ENCODE measurements around the gene KAT2A.

The KAT2A gene

DNA sequence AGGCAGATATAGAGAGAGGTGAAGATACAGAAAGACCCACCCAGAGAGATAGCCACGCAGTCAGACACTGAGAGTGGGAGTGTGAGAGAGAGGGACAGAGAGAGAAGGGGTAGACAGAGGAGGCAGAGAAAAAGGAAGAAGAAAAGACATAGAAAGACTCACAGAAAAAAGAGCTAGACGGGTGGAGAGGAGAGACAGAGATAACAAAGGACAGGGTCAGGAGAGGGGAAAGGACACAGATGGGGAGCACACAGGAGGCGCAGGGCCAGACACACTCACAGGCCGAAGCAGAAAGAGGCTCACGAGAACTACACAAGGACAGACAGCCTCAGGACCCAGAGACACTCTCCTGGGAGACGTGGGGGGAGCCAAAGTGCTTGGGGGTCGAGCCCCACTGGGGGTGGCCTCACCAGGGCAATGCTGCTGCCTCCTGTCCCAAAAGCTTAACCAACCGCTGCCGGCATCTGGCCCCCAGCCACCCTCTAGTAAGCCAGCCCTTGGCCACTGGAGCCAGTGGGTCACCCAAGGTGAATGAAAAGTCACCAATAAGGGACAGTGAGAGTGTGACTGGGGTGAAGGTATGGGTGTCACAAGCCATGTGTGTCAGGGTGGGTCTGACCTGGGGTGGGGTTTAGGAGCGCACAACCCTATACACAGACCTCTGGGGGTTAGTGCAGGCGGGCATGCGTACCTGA lies 26.6 kb downstream of the KAT2A start:
- DNase-seq (ENCODE audit: low read depth in 2 of 2), result no peak

GRCh38 chr17:42092939-42093338 lies 28.2 kb downstream of the KAT2A start:
- no peak for DNase-seq (ENCODE audit: low read depth in 2 of 2)

GRCh38 chr17:42090964-42091790 lies 30.0 kb downstream of the KAT2A start:
- no peak for DNase-seq (ENCODE audit: low read depth in 2 of 2)

DNA sequence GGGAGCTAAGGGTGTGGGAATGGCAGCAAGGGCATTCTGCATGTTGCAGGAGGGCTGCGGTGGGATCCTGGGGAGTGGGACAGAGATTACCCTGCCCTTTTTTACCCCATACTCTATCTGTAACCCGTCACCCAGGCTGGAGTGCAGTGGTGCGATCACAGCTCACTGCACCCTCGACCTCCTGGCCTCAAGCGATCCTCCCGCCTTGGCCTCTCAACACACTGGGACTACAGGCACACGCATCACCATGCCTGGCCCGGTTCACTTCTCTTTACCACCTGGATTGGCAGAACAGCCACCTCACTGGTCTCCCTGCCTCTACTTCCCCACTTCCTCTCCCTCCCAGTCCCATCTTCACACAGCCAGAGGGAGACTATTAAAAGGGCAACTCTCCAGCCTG lies 32.4 kb downstream of the KAT2A start:
- no peak for DNase-seq (ENCODE audit: low read depth in 2 of 2)

GRCh38 chr17:42087736-42088705 lies 33.1 kb downstream of the KAT2A start:
- no peak for DNase-seq (ENCODE audit: low read depth in 2 of 2)

DNA sequence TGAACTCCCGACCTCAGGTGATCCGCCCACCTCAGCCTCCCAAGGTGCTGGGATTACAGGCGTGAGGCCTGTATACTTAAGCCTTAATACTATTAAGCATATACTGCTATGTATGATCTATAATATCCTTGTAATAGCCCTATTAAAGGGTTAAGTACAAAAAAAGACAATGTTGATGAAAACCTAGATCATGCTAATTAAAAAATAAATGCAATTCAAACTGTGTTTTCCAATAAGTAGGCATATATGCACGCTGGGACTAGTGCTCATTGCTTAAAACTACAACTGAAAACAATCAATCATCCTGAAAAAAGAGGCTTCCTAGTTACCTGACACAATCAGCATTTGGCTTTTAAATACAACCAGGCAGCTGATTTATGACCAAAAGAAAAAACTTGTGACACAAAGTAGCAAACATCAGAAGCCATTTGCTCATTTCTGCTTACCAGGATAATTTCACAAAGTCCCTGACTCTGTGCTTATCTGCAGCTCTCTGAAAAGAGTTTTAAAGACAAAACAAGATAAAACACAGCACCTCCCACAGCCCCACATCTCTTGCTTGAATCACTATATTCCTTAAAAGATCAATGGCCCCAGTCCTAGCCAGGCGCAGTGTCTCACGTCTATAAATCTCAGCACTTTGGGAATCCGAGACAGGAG lies 34.0 kb downstream of the KAT2A start:
- no peak for DNase-seq (ENCODE audit: low read depth in 2 of 2)

- DNase-seq (ENCODE audit: low read depth in 2 of 2), result no peak
These were observed 39.5 kb downstream of the KAT2A start for GRCh38 chr17:42081516-42082129.

GRCh38 chr17:42079541-42079940 lies 41.6 kb downstream of the KAT2A start:
- no peak for DNase-seq (ENCODE audit: low read depth in 2 of 2)

- DNase-seq (ENCODE audit: low read depth in 2 of 2), result no peak
These were observed 42.6 kb downstream of the KAT2A start for GRCh38 chr17:42078396-42079043.

GRCh38 chr17:42077755-42078154 lies 43.4 kb downstream of the KAT2A start:
- DNase-seq (ENCODE audit: low read depth in 2 of 2), result no peak

DNA sequence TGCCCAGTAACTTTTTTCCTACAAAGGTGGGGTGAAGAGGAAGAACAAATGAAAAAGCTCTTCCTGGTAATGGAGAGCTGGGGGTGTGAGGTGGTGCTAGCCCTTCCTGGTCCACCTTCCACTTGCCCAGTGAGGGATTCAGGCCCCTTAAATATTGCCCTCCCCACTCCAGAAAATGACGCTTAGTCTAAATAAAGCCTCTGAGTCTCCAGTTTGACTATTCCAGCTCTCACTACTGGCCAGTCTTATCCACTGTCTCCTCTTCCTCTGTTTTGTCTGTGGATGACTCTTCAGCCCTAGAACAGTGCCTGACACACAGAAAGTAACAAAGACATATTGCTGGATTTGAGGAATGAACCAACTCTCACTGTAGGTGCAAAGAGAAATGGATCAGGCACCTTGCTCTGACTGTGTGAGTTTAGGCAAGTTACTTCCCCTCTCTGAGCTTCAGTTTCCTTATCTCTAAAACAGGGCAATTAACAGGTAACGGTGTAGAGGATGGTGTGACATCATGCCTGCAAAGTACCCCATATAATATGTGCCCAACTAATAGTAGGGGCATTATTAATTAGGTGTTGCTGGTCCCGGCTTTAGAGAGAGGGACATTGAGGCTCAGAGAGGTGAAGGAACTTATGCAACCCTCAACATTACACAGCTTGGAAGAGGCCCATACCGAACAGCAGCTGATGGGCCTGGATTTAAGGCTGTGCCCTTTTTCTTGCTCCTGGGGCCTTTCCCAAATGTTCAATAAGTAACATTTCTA lies 44.2 kb downstream of the KAT2A start:
- no peak for DNase-seq (ENCODE audit: low read depth in 2 of 2)

DNA sequence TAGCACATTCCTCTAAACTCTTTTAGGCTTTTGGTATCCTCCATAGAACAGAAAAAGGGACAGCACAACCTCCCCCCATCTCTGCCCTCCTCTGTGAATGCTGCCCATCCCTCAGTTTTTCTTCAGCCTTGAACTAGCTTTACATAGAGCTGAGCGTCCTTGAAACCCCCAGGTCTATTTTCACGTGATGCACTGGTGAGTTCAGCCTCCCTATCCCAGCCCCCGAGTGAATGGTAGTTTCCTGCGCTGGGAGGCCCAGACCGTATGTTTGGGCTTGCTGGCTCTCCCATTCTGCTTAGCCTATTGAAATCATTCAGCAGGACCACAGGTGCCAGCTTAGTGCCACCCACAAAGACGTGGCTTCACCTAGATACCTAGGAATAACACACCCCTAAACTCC lies 45.4 kb downstream of the KAT2A start:
- no peak for DNase-seq (ENCODE audit: low read depth in 2 of 2)

GRCh38 chr17:42072323-42073187 lies 48.6 kb downstream of the KAT2A start:
- DNase-seq (ENCODE audit: low read depth in 2 of 2), result no peak

DNA sequence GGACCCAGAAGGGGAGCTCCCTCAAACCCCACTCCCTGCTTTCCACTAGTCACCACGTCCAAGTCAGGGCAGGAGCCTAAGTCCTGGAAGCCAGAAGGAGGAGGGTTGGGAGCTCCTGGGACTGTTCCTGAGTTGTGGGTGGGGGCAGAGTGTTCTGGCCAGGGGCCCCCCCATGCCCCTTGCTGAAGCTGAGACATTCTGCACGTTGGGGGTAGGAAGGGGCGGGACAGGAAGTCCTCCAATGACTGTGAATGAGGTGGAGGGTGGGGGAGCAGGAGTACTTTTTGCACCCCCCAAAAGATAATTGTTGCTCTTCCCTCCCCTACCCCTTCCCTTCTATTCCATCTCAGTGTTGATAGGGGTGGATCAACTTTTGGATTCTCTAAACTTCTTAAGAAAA lies 49.4 kb downstream of the KAT2A start:
- DNase-seq (ENCODE audit: low read depth in 2 of 2), result no peak

DNA sequence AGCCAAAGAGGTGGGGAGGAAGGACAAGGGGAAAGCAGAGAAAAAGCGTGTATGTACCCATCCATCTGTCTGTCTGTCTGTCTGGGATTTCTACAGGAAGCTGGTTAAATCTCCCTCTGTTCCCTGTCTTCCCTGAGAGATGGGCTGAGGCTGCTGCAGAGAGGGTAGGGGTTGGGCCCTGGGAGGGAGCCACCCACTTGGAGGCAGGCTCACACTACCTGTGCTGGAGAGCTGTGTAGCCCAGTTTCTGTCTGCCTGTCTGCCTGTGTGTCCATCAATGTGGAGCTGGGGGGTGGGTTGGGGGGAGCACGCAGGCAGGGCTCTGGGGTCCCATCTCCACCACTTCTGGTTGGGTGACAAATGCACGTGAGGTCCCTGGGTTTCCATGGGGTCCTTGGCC lies 52.2 kb downstream of the KAT2A start:
- no peak for DNase-seq (ENCODE audit: low read depth in 2 of 2)

DNA sequence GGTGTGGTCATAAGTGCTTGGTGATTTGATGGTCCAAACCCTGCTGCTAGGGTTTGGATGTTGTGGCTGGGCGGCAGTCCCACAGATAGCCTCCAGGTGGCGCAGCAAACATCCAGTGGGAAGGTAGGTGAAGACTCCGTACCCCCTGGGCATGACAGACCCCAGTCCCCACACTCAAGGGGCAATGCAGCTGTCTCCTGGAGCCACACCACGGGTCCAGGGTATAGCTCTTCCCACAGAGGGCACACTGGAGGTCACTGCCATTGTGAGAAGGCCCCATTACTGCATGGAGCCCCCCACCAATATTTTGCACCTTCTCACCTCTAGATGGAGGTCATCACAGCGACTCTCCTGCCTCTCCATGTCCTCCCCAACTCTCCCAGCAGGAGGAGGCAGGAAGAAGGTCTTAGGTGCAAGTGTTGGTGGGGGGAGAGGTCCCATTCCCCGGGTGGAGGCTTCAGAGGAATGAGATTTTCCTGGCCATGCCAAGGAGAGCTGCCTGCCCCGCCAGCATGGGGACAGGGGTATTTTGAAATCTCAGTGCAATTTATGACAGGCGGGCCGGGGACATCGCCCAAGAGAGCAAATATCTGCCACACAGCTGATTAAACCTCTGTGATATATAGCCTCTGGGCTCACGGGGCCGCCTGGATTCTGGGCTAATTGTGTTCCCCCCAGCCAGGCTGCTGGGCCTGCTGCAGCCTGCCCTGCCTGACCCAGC lies 53.6 kb downstream of the KAT2A start:
- peak; percentile 50 to 68 for DNase-seq (ENCODE audit: low read depth in 2 of 2)

DNA sequence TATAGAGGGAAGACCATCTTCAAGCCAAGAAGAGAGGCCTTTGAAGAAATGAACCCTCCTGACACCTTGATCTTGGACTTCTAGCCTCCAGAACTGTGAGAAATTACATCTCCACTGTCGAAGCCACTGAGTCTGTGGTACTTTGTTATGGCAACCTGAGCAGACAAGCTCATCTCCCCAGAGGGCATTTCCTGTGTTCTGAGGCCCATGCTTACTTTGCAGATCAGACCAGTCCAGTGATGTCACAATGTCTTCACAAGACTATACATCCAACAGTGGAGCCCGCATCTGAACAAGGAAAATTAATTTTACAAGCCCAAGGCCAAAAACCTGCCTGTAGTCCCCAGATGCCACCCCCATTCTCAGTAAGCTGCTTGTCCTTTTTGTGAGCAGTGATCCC lies 56.0 kb downstream of the KAT2A start:
- no peak for DNase-seq (ENCODE audit: low read depth in 2 of 2)

All from activated CD4-positive, alpha-beta T cell treated with anti-CD3 and anti-CD28 coated beads for 24 hours (primary cell).